Left forelimb (tissue), 1 donor: ENCODE measurements around the gene TARBP1.
"Not testable (repeated sequence)": the region's sequence is repeated elsewhere in the genome, so short reads cannot be mapped to it uniquely, and the experiment has no call there.

Source experiments
- DNase-seq: peaks from one replicate; pipeline ENCODE4 v3.0.0-alpha.2; 2018; ENCODE audit warnings: low spot score

Gene TARBP1, protein sequence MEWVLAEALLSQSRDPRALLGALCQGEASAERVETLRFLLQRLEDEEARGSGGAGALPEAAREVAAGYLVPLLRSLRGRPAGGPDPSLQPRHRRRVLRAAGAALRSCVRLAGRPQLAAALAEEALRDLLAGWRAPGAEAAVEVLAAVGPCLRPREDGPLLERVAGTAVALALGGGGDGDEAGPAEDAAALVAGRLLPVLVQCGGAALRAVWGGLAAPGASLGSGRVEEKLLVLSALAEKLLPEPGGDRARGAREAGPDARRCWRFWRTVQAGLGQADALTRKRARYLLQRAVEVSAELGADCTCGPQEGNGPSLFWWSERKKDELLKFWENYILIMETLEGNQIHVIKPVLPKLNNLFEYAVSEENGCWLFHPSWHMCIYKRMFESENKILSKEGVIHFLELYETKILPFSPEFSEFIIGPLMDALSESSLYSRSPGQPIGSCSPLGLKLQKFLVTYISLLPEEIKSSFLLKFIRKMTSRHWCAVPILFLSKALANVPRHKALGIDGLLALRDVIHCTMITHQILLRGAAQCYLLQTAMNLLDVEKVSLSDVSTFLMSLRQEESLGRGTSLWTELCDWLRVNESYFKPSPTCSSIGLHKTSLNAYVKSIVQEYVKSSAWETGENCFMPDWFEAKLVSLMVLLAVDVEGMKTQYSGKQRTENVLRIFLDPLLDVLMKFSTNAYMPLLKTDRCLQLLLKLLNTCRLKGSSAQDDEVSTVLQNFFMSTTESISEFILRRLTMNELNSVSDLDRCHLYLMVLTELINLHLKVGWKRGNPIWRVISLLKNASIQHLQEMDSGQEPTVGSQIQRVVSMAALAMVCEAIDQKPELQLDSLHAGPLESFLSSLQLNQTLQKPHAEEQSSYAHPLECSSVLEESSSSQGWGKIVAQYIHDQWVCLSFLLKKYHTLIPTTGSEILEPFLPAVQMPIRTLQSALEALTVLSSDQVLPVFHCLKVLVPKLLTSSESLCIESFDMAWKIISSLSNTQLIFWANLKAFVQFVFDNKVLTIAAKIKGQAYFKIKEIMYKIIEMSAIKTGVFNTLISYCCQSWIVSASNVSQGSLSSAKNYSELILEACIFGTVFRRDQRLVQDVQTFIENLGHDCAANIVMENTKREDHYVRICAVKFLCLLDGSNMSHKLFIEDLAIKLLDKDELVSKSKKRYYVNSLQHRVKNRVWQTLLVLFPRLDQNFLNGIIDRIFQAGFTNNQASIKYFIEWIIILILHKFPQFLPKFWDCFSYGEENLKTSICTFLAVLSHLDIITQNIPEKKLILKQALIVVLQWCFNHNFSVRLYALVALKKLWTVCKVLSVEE (N-terminal part only)

DNA sequence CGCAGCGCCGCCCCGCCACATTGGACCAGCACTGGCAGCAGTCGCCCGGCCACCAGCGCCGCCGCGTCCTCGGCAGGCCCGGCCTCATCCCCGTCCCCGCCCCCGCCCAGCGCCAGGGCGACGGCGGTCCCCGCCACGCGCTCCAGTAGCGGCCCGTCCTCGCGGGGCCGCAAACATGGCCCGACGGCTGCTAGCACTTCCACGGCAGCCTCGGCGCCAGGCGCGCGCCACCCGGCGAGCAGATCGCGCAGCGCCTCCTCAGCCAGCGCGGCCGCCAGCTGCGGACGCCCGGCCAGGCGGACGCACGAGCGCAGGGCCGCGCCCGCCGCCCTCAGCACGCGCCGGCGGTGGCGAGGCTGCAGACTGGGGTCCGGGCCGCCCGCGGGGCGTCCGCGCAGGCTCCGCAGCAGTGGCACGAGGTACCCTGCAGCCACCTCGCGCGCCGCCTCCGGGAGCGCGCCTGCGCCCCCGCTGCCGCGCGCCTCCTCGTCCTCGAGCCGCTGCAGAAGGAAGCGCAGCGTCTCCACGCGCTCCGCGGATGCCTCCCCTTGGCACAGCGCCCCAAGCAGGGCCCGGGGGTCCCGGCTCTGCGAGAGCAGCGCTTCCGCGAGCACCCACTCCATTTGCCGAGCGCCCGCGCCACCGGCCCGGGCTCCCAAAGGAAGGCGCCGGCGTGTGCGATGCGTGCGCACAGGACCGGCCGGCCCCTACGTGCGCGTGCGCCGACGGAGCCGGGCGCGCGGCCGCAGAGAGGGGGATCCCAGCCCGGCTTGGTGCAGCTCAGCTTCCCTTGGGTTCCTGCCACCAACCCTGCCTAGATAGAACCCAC, at the start of gene TARBP1:
TARBP1 (minus strand) TSS at position 699 of the 829 bp plus-strand sequence; CDS start at position 623, 76 bp downstream.
- peak; percentile 86 for DNase-seq

DNA sequence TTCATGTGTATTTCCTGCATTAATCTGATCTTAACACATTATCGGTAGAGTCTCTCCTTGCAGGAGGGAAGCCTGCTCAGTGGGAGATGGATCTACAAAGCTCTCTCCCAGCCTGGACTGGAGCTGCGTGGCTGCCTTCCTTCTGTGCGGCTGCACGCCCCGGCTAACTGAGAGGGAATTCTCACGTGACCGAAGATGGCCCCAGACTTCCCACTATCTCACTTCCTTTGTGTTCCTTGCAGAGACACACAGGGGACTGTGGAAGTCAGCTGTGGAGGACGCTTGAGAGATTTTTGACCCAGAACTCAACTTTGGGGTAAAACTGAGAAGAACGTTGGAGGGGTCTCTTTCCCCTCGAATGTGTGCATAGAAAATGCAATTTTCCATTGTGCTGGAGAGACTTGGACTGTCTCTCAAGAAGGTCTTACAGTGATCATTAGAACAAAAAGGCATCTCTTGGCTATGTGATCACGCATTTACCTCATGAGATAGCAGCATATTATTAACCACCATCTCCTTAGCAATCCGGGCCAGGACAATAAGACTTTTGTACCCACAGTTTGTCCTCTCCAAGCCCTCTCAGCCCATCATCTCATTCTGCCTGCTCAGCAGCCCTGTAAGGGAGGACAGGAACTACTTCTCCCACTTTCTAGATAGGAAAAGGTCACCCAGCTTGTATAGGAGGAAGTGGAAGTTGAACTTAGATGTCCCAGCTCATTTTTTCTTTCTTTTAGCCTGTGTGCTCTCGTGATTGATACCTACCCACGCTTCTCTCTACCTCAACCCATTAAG, 49.3 kb upstream of the TARBP1 start:
- peak; percentile 51 for DNase-seq

DNA sequence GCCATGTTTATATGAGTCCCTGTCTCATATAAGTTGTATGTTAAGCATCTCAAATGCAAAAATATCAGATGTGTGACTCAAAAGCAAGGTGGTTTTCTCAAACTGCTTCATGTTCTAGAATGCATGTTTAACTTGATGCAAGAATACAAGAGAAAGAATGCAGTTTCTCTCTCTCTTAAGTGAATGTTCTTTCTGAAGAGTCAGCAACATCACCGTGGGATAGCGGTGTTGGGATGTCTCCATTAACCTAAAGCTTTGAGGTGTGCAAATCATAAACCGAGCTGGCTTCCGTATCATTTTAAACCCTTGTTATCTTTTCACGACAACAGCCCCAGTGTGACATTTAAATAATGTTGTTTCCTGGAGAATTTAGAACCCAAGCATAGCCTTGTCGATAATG, 48.4 kb upstream of the TARBP1 start:
- peak; percentile 5 for DNase-seq

DNA sequence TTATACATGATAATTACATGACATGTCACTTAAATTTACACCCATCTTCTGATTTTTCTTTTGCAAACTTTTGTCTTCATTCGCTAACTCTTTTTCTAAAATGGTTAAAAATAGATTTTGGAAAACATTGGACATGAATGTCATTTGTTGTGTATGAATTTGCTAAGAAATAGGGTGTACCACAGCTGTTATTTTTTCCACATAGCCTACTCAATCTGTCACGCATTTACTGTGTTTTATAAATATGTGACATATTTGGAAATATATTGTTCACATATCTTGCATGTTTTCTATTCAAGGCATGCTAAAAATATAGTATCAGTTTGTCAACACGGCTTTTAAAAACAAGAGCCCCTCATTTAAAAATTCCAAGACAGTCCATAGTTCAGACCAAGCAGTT, 47.9 kb upstream of the TARBP1 start:
- no peak for DNase-seq

DNA sequence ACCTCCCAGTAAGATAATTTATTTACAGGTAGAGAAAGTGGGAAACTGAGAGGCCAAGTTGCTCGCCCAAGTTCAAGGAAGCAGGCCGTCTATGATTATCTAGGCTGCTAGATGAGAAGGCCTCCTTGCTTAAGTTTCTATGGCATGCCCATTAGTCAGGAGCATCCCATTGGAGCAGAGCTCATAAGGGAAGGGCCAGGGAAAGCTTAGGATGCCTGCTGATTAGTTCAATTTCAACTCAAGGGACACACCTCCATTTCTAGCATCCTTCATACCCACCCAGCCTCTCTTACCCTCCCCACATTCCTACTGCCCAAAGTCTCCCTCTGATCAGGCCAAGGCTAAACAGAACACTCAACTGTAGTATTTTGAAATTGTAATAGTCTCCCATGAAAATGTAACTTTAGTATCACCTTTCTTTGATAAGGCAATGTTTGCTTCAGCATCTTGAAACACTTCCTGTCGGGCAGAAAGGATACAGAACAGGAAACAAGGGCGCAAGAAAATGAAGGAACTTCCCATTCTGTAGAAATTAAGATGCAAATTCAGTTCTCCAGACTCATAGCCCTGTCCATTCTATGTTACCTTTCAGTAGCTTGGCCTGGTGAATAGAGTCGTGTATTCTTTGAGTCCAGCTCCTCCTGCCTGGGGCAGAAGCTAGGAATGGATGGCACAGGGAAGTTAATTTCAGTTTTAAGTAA, 46.3 kb upstream of the TARBP1 start:
- peak; percentile 48 for DNase-seq

DNA sequence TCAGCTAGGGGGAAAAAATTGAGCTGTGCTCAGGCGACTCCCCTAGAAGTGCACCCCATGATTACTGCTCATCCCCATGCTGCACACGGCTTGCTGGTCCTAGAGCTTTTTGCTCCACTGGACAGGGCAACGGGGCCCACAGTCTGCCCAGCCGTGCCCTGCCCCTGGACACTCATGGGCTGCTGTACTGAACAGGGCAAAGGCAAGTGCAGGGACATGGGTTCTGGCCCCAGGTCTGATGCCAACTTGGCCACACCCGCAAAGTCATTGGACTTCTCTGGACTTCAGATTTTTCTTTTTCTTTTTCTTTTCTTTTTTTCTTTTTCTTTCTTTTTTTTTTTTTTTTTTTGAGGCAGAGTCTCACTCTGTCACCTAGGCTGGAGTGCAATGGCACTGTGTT, 42.9 kb upstream of the TARBP1 start:
- no peak for DNase-seq

DNA sequence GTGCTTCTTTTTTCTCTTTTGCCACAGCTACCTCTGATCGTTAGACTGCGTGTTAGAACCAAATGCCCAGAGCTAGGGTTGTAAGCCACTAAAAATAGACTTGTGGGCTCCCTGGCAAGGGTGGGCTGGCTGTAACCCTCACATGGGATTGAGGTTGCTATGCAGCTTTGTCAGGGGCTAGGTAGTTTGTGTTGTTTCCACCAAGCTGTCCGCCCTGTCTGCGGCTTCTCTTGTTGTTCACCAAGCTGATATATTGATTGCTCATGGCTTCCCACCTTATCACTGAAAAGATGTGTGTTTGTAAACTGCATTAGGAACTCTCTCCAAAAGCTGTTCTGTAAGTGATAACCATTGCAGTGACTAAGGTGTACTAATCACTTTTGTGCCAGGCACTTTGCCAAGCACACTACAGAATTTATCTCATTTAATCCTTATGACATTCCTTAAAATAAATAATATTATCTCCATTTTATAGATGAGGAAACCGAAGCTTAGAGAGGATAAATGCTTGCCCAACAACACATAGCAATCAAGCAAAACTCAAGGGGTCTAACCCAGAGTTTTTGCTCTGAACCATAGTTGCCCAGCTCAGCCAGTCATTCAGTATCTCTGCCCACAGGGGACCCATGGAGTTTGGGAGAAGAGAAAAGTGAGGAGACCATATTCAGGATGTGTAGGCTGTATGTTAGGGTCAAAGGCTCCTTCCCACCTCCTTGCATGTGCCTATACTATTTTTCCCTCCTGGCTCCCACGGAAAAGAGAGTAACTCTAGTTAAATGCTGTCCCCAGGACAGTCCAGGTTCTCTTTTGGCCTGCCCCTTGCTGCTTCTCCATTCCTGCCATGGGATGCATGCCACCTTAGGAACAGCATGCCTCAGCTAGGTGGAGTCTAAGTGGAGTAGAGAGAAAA, 42.2 kb upstream of the TARBP1 start:
- no peak for DNase-seq

DNA sequence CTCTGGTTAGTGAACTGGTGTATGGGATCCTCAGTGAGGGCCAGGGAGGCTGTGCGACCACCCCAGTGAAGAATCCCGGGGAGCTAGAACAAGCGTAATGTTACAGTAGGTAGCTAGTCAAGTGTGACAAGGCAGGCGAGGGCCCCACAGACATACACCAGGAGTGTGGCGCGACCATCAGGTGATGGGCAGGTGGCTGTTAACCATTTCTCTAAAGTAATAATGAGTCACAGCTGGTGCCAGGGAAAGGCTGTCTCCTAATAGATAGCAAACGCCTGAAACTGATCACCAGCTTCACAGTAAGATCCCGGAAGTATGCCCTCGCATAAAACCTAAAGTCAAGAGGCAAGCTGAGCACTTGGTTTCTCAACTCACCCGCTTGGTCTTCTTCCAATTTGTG, 40.5 kb upstream of the TARBP1 start:
- no peak for DNase-seq

DNA sequence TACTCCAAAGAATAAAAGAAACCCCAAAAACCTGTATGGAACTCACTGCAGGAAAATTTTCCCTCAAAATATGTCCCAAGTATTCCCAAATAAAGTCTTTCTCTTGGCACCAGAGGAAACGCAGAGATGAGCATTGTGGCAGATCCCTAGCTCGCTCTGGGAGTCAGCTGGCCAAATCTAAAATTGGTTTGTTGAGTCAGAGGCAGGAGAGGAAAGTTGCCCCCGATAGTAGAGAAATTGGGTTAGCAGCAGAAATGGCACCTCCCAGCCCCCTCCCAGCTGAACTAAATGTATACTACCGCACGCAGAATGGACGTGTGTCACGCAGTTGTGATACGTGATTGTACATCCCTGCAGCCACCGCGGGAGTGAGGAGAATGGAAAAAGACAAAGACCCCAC, 39.9 kb upstream of the TARBP1 start:
- no peak for DNase-seq

DNA sequence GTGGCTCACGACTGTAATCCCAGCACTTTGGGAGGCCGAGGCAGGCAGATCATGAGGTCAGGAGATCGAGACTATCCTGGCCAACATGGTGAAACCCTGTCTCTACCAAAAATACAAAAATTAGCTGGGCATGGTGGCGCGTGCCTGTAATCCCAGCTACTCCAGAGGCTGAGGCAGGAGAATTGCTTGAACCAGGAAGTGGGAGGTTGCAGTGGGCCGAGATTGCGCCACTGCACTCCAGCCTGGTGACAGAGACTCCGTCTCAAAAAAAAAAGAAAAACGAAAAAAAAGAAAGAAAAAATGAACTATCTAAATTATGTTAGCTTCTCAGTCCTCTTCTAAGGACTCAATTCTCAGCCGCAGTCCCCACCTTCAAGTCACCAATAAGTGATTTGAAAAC, 39.1 kb upstream of the TARBP1 start:
- DNase-seq, result not testable (repeated sequence)

DNA sequence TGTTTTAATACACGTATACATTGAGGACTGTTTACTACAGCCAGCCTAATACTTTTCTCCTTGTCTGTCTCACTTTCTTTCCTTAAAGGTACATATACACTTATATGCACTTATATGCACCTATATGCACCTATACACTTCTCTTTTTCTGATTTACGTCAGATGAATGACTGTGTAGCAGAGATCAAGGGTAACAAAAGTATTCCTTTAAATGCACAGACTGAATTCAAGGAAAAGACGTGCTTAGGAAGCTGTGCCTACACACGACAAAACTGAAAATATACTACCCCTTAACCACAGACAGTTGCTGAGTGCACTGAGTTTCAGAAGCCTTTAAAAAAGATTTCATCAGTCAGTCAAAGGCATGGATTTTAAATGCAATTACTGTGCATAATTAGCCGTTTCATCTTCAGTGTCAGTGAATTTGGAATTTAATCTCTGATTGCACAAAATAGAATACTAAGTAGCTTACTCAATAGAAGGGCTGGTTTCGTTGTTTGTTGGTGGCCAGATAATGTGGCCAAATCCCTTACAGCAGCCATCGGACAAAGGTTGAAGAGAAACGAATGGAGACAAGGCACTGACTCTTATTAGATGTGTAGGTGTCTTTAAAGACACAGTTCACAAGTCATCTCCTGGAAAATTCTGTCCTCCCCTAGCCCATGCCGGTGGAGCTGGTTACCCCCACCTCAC, 38.3 kb upstream of the TARBP1 start:
- no peak for DNase-seq

DNA sequence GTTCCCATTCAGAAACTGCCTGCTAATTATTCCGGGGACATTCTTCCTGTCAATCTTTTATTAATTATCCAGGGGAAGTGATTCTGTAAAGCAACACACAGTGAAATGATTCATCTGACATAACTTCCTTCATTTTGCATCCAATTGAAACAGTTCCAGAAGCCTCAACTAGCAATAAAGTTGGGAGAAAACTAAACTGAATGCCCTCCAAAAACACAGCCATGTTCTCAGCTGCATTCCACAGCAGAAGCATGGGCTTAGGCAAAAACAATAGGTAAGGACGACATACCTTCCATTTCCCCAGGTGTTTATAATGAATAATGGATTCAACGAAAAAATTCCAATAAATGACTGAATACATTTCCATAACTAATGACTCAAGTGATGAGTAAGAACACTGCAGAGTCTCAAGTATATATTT, 36.9 kb upstream of the TARBP1 start:
- no peak for DNase-seq

DNA sequence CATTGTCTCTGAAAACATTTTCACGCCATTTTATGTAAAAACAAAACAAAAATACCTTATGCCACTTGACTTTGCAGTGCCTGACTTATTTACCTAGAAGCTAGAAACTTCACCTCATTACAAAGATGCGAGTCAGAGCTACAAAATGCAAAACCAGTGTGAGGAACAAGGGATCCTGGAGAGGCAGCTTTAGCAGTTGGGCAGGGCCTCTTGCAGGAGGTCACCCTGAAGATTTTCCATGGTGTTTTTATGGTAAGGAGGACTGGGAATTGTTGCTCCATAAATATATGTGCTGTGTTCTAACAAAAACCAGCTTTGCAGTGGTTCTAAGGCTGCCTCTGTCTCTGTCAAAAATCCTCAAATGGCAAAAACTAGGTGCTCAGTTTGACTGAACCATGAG, 36.4 kb upstream of the TARBP1 start:
- DNase-seq, result no peak

DNA sequence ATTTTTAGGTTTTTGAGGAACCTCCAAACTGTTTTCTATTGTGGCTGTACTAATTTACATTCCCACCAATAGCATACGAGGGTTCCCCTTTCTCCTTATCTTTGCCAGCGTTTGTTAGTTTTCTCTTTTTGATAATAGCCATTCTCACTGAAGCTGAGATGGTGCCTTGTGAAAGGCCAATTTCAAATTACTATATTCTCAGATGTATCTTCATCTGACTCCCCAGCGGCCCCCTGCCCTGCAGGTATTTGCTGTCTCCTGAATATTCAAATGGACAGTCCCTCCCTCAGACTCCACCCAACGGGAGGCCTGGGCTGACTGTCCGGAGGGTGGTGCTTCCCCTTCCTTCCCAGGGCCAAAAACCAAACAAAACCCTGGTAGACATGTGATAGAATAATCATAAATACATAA, 33.5 kb upstream of the TARBP1 start:
- no peak for DNase-seq

DNA sequence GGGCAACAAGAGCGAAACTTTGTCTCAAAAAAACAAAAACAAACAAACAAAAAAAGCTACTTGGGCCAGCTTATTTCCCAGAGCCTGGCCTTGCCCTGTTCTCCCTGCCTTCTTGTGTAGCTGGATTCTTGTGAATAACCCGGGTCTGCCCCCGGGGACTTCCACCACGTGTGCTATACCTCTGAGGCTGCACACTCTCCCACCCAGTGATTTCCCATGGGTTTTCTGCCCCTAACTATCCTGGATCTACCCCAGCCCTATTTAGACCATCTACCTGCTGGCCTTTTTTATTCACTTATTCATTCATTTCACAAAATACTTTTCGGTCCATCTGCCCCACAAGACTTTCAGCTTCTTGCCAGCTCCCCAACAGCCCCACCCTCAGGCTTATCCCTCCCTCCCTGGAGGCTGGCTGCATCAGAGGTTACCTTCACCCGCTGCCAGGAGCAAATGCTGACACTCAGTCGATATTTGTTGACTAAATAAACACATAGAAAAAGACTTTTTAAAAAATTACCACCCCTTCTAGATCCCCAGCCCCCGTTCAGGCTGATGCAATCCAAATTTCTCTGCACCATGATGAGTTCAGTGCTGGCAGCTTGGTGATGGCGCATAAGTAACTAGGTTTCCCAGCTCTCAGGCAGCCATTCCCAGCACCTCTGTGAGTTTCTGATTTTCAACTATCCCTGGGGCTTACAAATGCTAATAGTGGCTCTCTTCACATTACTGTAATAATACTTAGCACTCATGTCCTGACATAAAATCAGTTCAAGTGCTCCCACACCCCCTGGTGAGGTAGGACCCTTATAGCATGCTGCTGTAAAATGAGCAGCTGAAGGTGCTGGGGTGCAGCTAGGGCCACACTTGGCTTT, 30.7 kb upstream of the TARBP1 start:
- no peak for DNase-seq

DNA sequence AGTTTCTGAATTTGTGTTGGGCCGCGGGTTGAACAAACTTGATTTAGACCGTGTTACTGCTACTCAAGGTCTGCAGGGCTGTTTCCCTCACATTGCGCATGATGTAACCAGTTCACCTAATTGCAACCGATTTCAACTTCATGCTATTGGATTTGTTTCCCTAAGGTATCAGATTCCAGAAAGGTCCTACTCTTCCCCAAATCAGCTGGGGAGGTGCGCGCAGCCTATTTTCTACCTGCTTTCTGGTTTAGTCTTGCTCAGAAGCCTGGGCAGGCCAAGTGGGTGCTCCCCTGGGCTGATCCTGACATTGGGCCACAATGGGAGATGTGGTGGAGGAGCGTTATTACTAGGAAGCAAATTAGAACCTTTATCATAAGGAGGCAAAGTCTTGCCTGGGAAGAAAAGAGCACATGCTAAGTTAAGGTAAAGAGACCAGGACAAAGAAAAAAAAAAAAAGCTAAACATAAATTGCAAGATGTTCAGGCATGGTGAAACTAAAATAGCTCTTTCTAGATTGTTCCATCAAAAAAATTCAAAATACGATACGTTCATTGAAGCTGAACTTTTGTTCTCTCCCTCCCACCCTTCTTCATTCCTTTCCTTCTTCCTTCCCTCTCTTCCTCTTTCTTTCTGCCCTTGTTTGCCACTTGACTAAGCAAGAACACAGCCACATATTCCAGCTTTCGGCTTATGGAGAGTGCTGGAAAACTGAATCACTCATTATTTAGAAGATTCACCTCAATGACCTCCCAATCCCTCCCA, 28.8 kb upstream of the TARBP1 start:
- DNase-seq, result no peak
